MM.1S (cell line): ENCODE data around the gene MORC4.

Experiments
- EZH2phosphoT487 ChIP-seq: fragments of 300-600 bp; sonication (generic); IDR thresholded peaks from 2 replicates; pipeline ENCODE4 v1.6.1; 2018; ENCODE audit warnings: antibody characterized with exemption, low read length
- TF ChIP-seq, protein P1 (sequence below): fragments of 300-600 bp; sonication (generic); IDR thresholded peaks from 2 replicates; pipeline ENCODE4 v1.5.1; 2016; ENCODE audit warnings: antibody characterized with exemption, low read length, mixed read lengths

DNA sequence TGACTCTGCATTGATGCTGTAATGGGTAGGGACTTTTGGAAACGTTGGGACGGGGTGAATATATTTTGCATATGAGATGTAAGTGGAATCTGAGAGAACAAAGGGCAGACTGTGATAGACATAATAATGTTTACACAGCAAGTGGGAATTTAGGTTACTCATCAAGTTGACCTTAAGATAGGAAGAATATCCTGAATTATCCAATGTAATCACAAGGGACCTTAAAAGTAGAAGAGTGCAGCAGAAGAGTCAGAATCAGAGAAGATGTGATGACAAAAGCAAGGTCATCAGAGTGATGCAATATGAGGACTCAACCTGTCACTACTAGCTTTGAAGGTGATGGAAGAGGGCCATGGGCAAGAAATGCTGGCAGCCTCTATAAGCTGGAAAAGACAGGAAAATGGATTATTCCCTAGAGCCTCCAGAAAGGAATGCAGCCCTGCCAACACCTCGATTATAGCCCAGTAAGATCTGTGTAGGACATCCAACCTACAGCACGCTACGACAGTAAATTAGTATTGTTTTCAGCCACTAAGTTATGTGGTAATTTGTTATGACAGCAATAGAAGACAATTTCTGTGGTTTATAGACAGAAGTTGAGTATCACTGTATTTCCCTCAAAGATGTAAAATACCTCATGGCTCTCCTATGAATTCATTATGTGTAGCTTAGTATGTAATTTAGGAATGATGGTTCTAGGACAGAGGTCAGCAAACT lies 26.4 kb downstream of the MORC4 start:
- TF ChIP-seq, protein P1, sequence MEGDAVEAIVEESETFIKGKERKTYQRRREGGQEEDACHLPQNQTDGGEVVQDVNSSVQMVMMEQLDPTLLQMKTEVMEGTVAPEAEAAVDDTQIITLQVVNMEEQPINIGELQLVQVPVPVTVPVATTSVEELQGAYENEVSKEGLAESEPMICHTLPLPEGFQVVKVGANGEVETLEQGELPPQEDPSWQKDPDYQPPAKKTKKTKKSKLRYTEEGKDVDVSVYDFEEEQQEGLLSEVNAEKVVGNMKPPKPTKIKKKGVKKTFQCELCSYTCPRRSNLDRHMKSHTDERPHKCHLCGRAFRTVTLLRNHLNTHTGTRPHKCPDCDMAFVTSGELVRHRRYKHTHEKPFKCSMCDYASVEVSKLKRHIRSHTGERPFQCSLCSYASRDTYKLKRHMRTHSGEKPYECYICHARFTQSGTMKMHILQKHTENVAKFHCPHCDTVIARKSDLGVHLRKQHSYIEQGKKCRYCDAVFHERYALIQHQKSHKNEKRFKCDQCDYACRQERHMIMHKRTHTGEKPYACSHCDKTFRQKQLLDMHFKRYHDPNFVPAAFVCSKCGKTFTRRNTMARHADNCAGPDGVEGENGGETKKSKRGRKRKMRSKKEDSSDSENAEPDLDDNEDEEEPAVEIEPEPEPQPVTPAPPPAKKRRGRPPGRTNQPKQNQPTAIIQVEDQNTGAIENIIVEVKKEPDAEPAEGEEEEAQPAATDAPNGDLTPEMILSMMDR, result no peak
- TF ChIP-seq EZH2phosphoT487, result no peak
